HG02588 (cell line): Measurements from ENCODE around the gene WDR33.

Source experiments
- ATAC-seq: cut with Tn5 transposase; IDR thresholded peaks from one replicate; pipeline ENCODE4 v1.9.1; 2021; ENCODE audit warnings: mild to moderate bottlenecking, moderate library complexity; ENCODE audit not compliant: unreplicated experiment

The WDR33 gene

GRCh38 chr2:127698553-127699355, 112.2 kb downstream of the WDR33 start:
- no peak for ATAC-seq

- ATAC-seq, result no peak
Observed at GRCh38 chr2:127697482-127698180, 113.3 kb downstream of the WDR33 start.

GRCh38 chr2:127695491-127696472, 115.2 kb downstream of the WDR33 start:
- no peak for ATAC-seq

- ATAC-seq, result no peak
Observed at GRCh38 chr2:127694986-127695385, 116.0 kb downstream of the WDR33 start.

- no peak for ATAC-seq
Observed at GRCh38 chr2:127690696-127691095, 120.3 kb downstream of the WDR33 start.

- no peak for ATAC-seq
Observed at GRCh38 chr2:127688405-127688804, 122.6 kb downstream of the WDR33 start.

GRCh38 chr2:127685410-127686080, 125.4 kb downstream of the WDR33 start:
- ATAC-seq, result no peak

- no peak for ATAC-seq
Observed at GRCh38 chr2:127683757-127684156, 127.2 kb downstream of the WDR33 start.

- no peak for ATAC-seq
Observed at GRCh38 chr2:127683056-127683455, 127.9 kb downstream of the WDR33 start.

GRCh38 chr2:127681976-127682857, 128.8 kb downstream of the WDR33 start:
- ATAC-seq, result no peak

GRCh38 chr2:127681288-127681804, 129.6 kb downstream of the WDR33 start:
- ATAC-seq, result no peak

- ATAC-seq, result no peak
Observed at GRCh38 chr2:127680706-127681287, 130.2 kb downstream of the WDR33 start.

- ATAC-seq, result no peak
Observed at GRCh38 chr2:127679680-127680361, 131.2 kb downstream of the WDR33 start.

- ATAC-seq, result no peak
Observed at GRCh38 chr2:127678991-127679390, 132.0 kb downstream of the WDR33 start.

- ATAC-seq, result no peak
Observed at GRCh38 chr2:127678531-127678930, 132.4 kb downstream of the WDR33 start.

- no peak for ATAC-seq
Observed at GRCh38 chr2:127676906-127677305, 134.1 kb downstream of the WDR33 start.

GRCh38 chr2:127675331-127676261, 135.4 kb downstream of the WDR33 start, which contains the start of gene LIMS2:
Gene LIMS2 (minus strand): TSS chr2:127675530. CDS start chr2:127675024, 506 bp downstream.
- ATAC-seq, result no peak
